Neural cell (in vitro differentiated cells): Measurements from ENCODE around the gene FAM98B.

Experiments
- CTCF ChIP-seq: fragments of 450-650 bp; IDR thresholded peaks from 2 replicates; pipeline ENCODE4 v1.5.1; 2014; ENCODE audit warnings: antibody characterized with exemption, mild to moderate bottlenecking, moderate library complexity; ENCODE audit not compliant: poor library complexity, severe bottlenecking
- MXI1 ChIP-seq: fragments of 450-650 bp; conservative IDR thresholded peaks from 2 replicates; pipeline ENCODE4 v1.6.1; 2014; ENCODE audit warnings: antibody characterized with exemption, mild to moderate bottlenecking; ENCODE audit not compliant: poor library complexity, severe bottlenecking
- POLR2AphosphoS5 ChIP-seq: IDR thresholded peaks from 2 replicates; pipeline ENCODE4 v1.6.1; 2012

GRCh38 chr15:38479756-38480155 lies 25.8 kb downstream of the FAM98B start:
- no peak for TF ChIP-seq CTCF
- TF ChIP-seq POLR2AphosphoS5, result no peak
- no peak for TF ChIP-seq MXI1
